Measurements from ENCODE around the gene ACKR2.
"Not testable (repeated sequence)": the region's sequence is repeated elsewhere in the genome, so short reads cannot be mapped to it uniquely, and the experiment has no call there.

ACKR2 gene

GRCh38 chr3:42801784-42802183, 7.5 kb upstream of the ACKR2 start:
- ATAC-seq (no peak), DNase-seq (no peak)

GRCh38 chr3:42802876-42803413, 6.3 kb upstream of the ACKR2 start:
- DNase-seq (no peak), ATAC-seq (no peak)

- peak; percentile 16 for ATAC-seq
- peak; percentile 49 for DNase-seq
These were observed 5.7 kb upstream of the ACKR2 start for GRCh38 chr3:42803414-42804105.

- ATAC-seq (peak; percentile 100), DNase-seq (peak; percentile 94)
These were observed 5.0 kb upstream of the ACKR2 start, which contains the start of gene HIGD1A for GRCh38 chr3:42804106-42804830. TSS of gene HIGD1A (minus strand) at chr3:42804490. CDS start at chr3:42794253, 10,237 bp downstream.

GRCh38 chr3:42804831-42805132, 4.5 kb upstream of the ACKR2 start:
- ATAC-seq: no peak
- no peak for DNase-seq

GRCh38 chr3:42805141-42805821, 4.0 kb upstream of the ACKR2 start:
- no peak for ATAC-seq
- no peak for DNase-seq

GRCh38 chr3:42807929-42808328, 1.3 kb upstream of the ACKR2 start:
- ATAC-seq: no peak
- no peak for DNase-seq

GRCh38 chr3:42810706-42811105, 1.5 kb downstream of the ACKR2 start:
- not testable (repeated sequence) for ATAC-seq, DNase-seq

- ATAC-seq, DNase-seq: not testable (repeated sequence)
These were observed 2.1 kb downstream of the ACKR2 start for GRCh38 chr3:42811118-42811883.

GRCh38 chr3:42814246-42814645, 5.0 kb downstream of the ACKR2 start:
- ATAC-seq (no peak), DNase-seq (no peak)

GRCh38 chr3:42814914-42815507, 5.8 kb downstream of the ACKR2 start:
- ATAC-seq: no peak
- DNase-seq: no peak

- no peak for ATAC-seq
These were observed 6.6 kb downstream of the ACKR2 start for GRCh38 chr3:42815826-42816225.

GRCh38 chr3:42819351-42819965, 10.2 kb downstream of the ACKR2 start:
- DNase-seq: no peak
- ATAC-seq: no peak

More at GRCh38 chr3:42815826-42816225, 6.6 kb downstream of the ACKR2 start:
- DNase-seq: no peak

- ATAC-seq (no peak), DNase-seq (no peak)
These were observed 11.5 kb downstream of the ACKR2 start for GRCh38 chr3:42820746-42821051.

GRCh38 chr3:42822828-42823227, 13.6 kb downstream of the ACKR2 start:
- ATAC-seq (no peak), DNase-seq (no peak)

- ATAC-seq (no peak), DNase-seq (no peak)
These were observed 14.1 kb downstream of the ACKR2 start for GRCh38 chr3:42823351-42823750.

GRCh38 chr3:42826141-42826540, 16.9 kb downstream of the ACKR2 start:
- no peak for DNase-seq
- ATAC-seq: no peak

GRCh38 chr3:42827023-42827422, 17.8 kb downstream of the ACKR2 start:
- DNase-seq (no peak), ATAC-seq (no peak)

GRCh38 chr3:42827654-42828053, 18.4 kb downstream of the ACKR2 start:
- no peak for DNase-seq
- no peak for ATAC-seq

- no peak for DNase-seq
- ATAC-seq: no peak
These were observed 19.9 kb downstream of the ACKR2 start for GRCh38 chr3:42829083-42829627.

Measured in stimulated activated naive CD8-positive, alpha-beta T cell treated with anti-CD3 and anti-CD28 coated beads, Interleukin-15, Interleukin-2, amounts not matched to agents 100 U/mL and 50 U/mL, for 24 hours (primary cell).